Measurements from ENCODE around the gene SLC22A14.
"Not testable (repeated sequence)": the region's sequence is repeated elsewhere in the genome, so short reads cannot be mapped to it uniquely, and the experiment has no call there.

Gene SLC22A14

GRCh38 chr3:38270606-38271005 is 11.5 kb upstream of the SLC22A14 start:
- no peak for DNase-seq (ENCODE audit: low spot score)

GRCh38 chr3:38271553-38271952 is 10.5 kb upstream of the SLC22A14 start:
- DNase-seq (ENCODE audit: low spot score), result no peak

GRCh38 chr3:38274864-38275649 is 7.0 kb upstream of the SLC22A14 start:
- DNase-seq (ENCODE audit: low spot score), result no peak

- no peak for DNase-seq (ENCODE audit: low spot score)
These were observed 6.4 kb upstream of the SLC22A14 start for GRCh38 chr3:38275658-38276057.

- no peak for DNase-seq (ENCODE audit: low spot score)
These were observed 5.8 kb upstream of the SLC22A14 start for GRCh38 chr3:38276081-38276916.

- no peak for DNase-seq (ENCODE audit: low spot score)
These were observed 5.0 kb upstream of the SLC22A14 start for GRCh38 chr3:38276917-38277630.

- no peak for DNase-seq (ENCODE audit: low spot score)
These were observed 3.3 kb upstream of the SLC22A14 start for GRCh38 chr3:38278841-38279240.

GRCh38 chr3:38283810-38284755 is 2.0 kb downstream of the SLC22A14 start:
- no peak for DNase-seq (ENCODE audit: low spot score)

GRCh38 chr3:38284756-38285150 is 2.7 kb downstream of the SLC22A14 start:
- no peak for DNase-seq (ENCODE audit: low spot score)

GRCh38 chr3:38289286-38290217 is 7.5 kb downstream of the SLC22A14 start:
- DNase-seq (ENCODE audit: low spot score), result not testable (repeated sequence)

GRCh38 chr3:38297053-38297452 is 15.0 kb downstream of the SLC22A14 start:
- DNase-seq (ENCODE audit: low spot score), result not testable (repeated sequence)

GRCh38 chr3:38297537-38297936 is 15.4 kb downstream of the SLC22A14 start:
- DNase-seq (ENCODE audit: low spot score), result no peak

GRCh38 chr3:38297947-38298711 is 16.0 kb downstream of the SLC22A14 start:
- peak; percentile 33 for DNase-seq (ENCODE audit: low spot score)

GRCh38 chr3:38306941-38307340 is 24.8 kb downstream of the SLC22A14 start:
- no peak for DNase-seq (ENCODE audit: low spot score)

GRCh38 chr3:38307599-38307998 is 25.5 kb downstream of the SLC22A14 start:
- no peak for DNase-seq (ENCODE audit: low spot score)

- no peak for DNase-seq (ENCODE audit: low spot score)
These were observed 26.4 kb downstream of the SLC22A14 start for GRCh38 chr3:38308456-38308855.

GRCh38 chr3:38311476-38311875 is 29.4 kb downstream of the SLC22A14 start:
- DNase-seq (ENCODE audit: low spot score), result no peak

- DNase-seq (ENCODE audit: low spot score), result no peak
These were observed 29.8 kb downstream of the SLC22A14 start for GRCh38 chr3:38311941-38312340.

GRCh38 chr3:38312356-38312755 is 30.3 kb downstream of the SLC22A14 start:
- DNase-seq (ENCODE audit: low spot score), result no peak
